ENCODE results near the gene VEPH1. TPM values are rescaled to one million over a fixed set of nuclear protein-coding genes. Genes with fewer than 3 reads are reported as not detected.
A peak's percentile ranks its signal among the peaks of the same experiment; 100 is the strongest.

VEPH1 gene
- total RNA-seq, 1 experiment from 2014 or later = 3.3 TPM

DNA sequence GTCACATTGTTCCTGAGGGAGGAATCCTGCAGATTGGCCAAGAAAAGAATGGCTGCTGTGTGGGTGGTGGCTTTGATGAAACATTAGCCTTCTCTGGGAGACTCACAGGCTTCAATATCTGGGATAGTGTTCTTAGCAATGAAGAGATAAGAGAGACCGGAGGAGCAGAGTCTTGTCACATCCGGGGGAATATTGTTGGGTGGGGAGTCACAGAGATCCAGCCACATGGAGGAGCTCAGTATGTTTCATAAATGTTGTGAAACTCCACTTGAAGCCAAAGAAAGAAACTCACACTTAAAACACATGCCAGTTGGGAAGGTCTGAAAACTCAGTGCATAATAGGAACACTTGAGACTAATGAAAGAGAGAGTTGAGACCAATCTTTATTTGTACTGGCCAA is 60.5 kb downstream of the VEPH1 start:
- Histone ChIP-seq H3K27me3 (ENCODE audit: control insufficient read depth, insufficient read depth, low read length) (peaks cover 13% of the 10 kb centered on the region), H3K4me3 (ENCODE audit: insufficient read depth, low read depth, low read length) (no peak overlapping the region), H3K36me3 (replicated peaks; ENCODE audit: control insufficient read depth, insufficient read depth, low read length) (no peaks in the 10 kb centered on the region)
- no peak for DNase-seq

DNA sequence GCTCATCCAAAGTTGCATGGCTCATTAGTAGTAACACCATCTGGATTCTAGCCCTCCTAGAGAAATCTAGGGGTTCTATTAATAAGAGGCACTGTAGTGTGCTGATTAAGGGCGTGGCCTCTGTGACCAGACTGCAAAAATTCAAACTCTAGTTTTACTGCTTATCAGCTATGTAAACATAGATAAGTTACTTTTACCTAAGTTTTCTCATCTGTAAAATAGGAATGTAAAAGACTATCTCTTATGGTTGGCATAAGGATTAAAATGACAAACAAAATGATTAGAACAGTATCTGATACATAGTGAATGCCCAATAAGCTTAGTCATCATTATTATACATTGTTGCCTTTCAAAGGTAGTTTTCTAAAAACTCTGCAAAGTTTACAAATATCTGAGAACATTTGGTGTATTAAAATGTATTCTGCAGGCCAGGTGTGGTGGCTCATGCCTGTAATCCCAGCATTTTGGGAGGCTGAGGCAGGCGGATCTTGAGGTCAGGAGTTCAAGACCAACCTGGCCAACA is 62.1 kb downstream of the VEPH1 start:
- Histone ChIP-seq H3K36me3 (replicated peaks; ENCODE audit: control insufficient read depth, insufficient read depth, low read length) (no peaks in the 10 kb centered on the region), H3K4me3 (ENCODE audit: insufficient read depth, low read depth, low read length) (no peak overlapping the region), H3K27me3 (ENCODE audit: control insufficient read depth, insufficient read depth, low read length) (peaks cover 24% of the 10 kb centered on the region)
- no peak for DNase-seq

DNA sequence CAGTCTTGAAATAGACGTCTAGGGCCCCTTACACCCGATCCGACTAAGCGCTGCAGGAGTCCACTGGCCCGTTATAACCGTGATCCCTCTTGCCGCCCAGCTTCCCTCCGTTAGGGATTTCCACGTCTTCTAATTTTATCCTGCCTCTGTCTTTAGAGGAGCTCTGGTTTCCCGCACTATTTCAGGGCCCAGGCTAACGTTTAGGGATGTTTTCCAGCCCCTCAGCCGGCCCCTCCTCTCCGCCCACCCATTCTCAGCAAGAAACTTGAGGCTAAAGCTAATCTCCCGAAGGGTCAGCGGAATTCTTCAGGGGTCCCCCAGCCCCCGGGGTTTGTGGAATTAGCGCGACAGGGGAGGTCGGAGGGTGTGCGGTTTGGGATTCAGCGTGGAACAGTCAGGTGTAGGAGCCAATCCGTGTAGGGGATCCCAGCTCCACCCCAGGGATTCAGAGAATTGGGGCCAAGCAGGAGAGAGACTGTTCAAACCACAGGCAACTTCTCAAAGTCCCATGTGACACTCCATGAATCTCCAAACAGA is 65.0 kb downstream of the VEPH1 start:
- peak; percentile 33 for DNase-seq
- Histone ChIP-seq H3K36me3 (replicated peaks; ENCODE audit: control insufficient read depth, insufficient read depth, low read length) (no peaks in the 10 kb centered on the region), H3K4me3 (ENCODE audit: insufficient read depth, low read depth, low read length) (peak overlapping the region; percentile 50), H3K27me3 (ENCODE audit: control insufficient read depth, insufficient read depth, low read length) (peaks cover 26% of the 10 kb centered on the region)

DNA sequence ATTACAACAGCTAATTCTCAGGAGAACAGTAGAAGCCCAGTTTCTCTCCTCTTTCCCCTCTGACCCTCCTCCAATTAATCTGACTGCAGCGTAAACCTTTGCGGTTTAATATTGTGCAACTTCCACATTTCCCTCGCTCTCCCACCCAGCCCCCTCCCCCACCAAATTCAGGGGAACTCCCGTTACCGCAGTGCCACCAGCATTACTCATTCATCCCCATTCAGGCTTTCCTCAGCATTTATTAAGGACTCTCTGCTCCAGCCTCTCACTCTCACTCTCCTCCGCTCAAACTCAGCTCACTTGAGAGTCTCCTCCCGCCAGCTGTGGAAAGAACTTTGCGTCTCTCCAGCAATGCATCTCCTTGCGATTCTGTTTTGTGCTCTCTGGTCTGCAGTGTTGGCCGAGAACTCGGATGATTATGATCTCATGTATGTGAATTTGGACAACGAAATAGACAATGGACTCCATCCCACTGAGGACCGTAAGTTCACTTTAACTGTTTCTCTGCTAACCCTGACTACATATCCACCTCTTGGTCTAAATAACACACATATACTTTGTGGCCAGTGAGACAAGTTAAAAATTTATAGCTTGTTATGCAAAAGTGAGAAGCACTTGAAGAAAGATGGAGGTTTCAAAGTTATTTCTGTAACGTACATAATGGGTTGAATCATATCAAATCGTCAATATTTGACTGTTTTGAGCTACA is 66.5 kb downstream of the VEPH1 start, which contains the start of gene PTX3:
TSS of gene PTX3 (plus strand) at position 268 of the 709 bp plus-strand sequence. CDS start at position 352, 84 bp downstream.
- peaks cover 26% of the 10 kb centered on the region for H3K27me3 ChIP-seq (ENCODE audit: control insufficient read depth, insufficient read depth, low read length)
- no peaks in the 10 kb centered on the region for H3K36me3 ChIP-seq (replicated peaks; ENCODE audit: control insufficient read depth, insufficient read depth, low read length)
- DNase-seq = peak; percentile 53
- peak within 1 kb of the TSS; percentile 50 for H3K4me3 ChIP-seq (ENCODE audit: insufficient read depth, low read depth, low read length)

DNA sequence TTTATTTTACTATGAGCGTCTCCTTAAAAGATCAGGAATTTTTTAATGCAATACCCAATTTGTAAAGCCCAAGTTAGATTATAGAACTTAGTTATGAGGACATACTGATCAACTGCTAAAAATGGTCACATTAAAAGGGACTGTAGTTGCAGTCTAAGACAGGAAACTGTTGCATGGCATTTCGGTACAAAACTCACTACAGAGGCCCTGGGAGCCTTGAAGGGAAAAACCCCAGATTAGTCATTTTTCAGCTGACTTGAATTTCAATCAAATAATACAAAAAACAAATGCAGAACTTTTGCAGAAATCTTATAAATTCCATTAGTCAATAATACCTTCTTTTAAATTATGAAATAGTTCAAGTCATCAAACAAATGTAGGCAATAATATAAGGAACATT is 73.5 kb downstream of the VEPH1 start:
- no peak for DNase-seq

DNA sequence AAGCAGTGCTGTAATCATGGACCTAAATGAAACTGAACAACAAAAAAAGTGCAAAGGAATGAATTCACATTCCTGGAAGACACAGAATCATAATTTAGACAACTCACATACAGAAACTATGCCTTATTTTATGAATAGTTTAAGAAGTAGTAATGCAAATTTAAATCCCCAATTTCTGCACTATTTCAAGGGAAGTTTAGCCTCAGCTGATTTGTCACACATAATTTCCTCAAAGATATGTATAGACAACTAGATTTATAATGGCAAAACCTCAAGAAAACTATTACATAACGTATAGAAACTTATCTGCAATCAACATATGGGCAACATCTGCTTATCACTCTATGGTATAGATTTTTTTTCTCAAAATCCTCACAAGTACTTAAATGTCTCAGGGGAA is 74.4 kb downstream of the VEPH1 start:
- H3K27me3 ChIP-seq (ENCODE audit: control insufficient read depth, insufficient read depth, low read length) = no peaks in the 10 kb centered on the region
- no peak for DNase-seq
- no peaks in the 10 kb centered on the region for H3K36me3 ChIP-seq (replicated peaks; ENCODE audit: control insufficient read depth, insufficient read depth, low read length)
- H3K4me3 ChIP-seq (ENCODE audit: insufficient read depth, low read depth, low read length) = no peak overlapping the region

More for the DNA sequence above, 73.5 kb downstream of the VEPH1 start:
- Histone ChIP-seq H3K27me3 (ENCODE audit: control insufficient read depth, insufficient read depth, low read length) (no peaks in the 10 kb centered on the region), H3K4me3 (ENCODE audit: insufficient read depth, low read depth, low read length) (no peak overlapping the region), H3K36me3 (replicated peaks; ENCODE audit: control insufficient read depth, insufficient read depth, low read length) (no peaks in the 10 kb centered on the region)

DNA sequence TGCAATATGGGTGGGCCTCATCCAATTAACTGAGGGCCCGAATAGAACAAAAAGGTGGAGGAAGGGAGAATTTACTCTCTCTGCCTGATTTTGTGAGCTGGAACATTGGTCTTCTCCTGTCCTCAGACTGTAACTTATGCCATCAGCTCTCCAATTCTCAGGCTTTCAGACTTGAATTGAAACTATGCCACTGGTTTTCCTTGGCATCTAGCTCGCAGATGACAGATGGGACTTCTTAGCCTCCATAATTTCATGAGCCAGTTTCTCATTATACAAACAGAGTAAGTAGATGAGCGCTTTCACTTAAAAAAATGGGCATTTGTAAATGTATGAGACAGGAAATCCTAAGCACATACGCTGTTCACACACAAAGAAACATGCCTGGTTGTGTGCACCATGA is 75.3 kb downstream of the VEPH1 start:
- no peak for DNase-seq
- Histone ChIP-seq H3K4me3 (ENCODE audit: insufficient read depth, low read depth, low read length) (no peak overlapping the region), H3K36me3 (replicated peaks; ENCODE audit: control insufficient read depth, insufficient read depth, low read length) (no peaks in the 10 kb centered on the region), H3K27me3 (ENCODE audit: control insufficient read depth, insufficient read depth, low read length) (no peaks in the 10 kb centered on the region)

DNA sequence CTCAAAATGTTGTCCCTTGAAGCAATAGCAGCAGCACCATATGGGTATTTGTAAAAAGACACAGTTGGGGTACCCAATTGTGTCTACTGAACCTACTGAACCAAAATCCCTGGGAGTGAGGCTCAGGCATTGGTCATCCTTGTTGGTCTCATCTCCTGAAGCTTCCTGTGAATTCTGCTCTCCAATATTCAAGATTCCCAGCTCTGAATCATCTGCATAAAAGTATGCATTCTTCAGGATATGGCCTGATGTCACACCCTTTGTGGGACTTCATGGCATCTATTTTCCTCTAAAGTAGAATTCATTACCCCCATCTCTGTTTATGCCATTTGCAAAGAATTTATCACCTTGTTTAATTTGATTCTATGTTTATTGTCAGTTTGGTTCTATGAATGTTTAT is 79.9 kb downstream of the VEPH1 start:
- no peaks in the 10 kb centered on the region for H3K36me3 ChIP-seq (replicated peaks; ENCODE audit: control insufficient read depth, insufficient read depth, low read length)
- H3K4me3 ChIP-seq (ENCODE audit: insufficient read depth, low read depth, low read length) = no peak overlapping the region
- DNase-seq = no peak
- no peaks in the 10 kb centered on the region for H3K27me3 ChIP-seq (ENCODE audit: control insufficient read depth, insufficient read depth, low read length)

DNA sequence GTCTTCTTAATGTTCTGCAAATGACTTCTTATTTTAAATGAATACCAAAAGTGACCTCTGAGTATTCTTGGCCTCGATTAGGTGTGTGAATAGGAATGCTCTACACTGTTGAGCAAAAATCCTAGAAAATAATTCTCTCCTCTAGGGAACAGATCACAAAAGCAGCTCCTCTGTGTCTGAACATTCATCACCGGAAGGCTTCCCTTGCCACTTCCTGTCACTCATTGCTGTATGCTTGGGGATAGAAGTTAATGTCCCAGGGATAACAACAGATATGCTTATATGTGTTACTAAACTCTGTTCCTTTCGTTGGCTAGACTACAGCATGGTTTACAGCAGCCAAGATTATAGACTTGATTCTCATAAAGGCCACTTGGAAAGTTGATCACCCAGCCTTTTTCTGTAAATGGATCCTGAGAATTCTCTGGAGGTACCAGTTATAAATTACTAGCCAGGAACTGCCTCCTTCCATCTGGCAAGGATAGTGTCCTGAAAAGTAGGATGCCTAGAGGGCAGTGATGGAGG is 82.5 kb downstream of the VEPH1 start:
- Histone ChIP-seq H3K27me3 (ENCODE audit: control insufficient read depth, insufficient read depth, low read length) (no peaks in the 10 kb centered on the region), H3K4me3 (ENCODE audit: insufficient read depth, low read depth, low read length) (no peak overlapping the region), H3K36me3 (replicated peaks; ENCODE audit: control insufficient read depth, insufficient read depth, low read length) (no peaks in the 10 kb centered on the region)
- DNase-seq = no peak

DNA sequence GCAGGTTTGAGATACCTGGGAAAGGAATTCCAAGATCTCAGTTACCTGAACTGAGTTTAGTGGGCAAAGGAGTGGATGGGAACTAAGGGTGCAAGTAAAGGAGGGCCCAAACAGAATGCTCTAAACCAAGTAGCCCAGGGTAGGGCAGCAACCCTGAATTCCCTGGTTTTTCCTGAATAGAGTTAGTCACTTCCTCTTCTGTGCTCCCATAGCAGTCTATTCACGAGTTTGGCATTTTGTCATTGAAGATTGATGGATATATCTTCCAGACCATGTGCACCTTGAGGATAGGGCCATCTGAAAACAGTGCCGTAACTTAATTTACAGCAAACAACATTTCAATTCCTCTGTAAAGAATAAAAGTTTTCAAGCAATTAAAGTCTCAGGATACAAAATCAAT is 85.1 kb downstream of the VEPH1 start:
- Histone ChIP-seq H3K4me3 (ENCODE audit: insufficient read depth, low read depth, low read length) (no peak overlapping the region), H3K36me3 (replicated peaks; ENCODE audit: control insufficient read depth, insufficient read depth, low read length) (no peaks in the 10 kb centered on the region), H3K27me3 (ENCODE audit: control insufficient read depth, insufficient read depth, low read length) (no peaks in the 10 kb centered on the region)
- DNase-seq = no peak

DNA sequence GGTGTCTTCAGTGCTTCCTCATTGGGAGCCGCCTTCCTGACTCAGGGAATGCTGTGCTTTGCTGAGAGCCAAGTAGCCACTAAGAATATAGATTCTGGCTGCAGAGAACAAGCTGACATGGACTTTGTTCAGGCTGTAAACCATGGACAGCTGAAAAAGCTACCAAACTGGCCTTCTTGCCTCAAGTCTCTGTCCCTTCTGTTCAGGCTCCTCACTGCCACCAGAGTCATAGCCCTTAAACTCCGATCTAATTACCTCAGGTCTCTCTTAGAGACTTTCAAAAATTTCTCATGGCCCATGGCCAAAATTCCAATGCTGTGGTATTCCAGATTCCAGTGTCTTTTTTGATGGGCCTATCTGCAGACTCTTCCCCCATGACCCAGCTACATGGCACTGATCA is 86.0 kb downstream of the VEPH1 start:
- H3K27me3 ChIP-seq (ENCODE audit: control insufficient read depth, insufficient read depth, low read length) = no peaks in the 10 kb centered on the region
- DNase-seq = no peak
- no peaks in the 10 kb centered on the region for H3K36me3 ChIP-seq (replicated peaks; ENCODE audit: control insufficient read depth, insufficient read depth, low read length)
- H3K4me3 ChIP-seq (ENCODE audit: insufficient read depth, low read depth, low read length) = no peak overlapping the region

DNA sequence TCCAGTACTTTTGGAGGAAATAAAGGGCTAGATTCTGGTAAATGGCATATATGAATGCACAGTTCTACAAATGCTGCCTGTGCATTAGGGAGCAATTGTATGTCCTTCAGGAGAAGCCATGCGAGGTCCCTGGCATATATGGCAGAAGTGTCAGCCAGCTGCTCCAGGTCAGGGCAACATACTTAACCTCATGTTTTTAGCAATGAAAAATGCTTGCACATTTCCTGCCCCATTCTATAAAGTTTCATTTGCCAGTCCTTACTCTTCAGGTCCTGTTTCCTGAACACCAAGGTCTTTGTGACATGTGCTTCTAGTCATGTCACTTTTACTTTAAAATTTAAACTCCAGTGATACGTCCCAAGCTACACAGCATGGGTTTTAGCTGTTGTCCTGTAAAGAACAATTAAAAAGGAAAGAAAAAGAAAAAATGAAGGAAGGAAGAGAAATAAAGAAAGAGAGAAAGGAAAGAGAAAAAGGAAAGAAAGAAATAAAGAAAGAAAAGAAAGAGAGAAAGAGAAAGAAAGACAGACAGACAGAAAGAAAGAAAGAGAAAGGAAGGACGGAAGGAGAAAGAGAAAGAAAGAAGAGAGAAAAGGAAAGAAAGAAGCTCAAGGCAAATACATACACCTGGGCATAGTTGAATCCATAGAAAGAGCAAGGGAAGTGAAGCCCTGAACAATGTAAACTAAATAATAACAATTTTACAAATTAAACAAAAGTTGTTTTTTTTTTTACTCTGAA is 86.7 kb downstream of the VEPH1 start:
- Histone ChIP-seq H3K36me3 (replicated peaks; ENCODE audit: control insufficient read depth, insufficient read depth, low read length) (no peaks in the 10 kb centered on the region), H3K4me3 (ENCODE audit: insufficient read depth, low read depth, low read length) (no peak overlapping the region), H3K27me3 (ENCODE audit: control insufficient read depth, insufficient read depth, low read length) (no peaks in the 10 kb centered on the region)
- no peak for DNase-seq

DNA sequence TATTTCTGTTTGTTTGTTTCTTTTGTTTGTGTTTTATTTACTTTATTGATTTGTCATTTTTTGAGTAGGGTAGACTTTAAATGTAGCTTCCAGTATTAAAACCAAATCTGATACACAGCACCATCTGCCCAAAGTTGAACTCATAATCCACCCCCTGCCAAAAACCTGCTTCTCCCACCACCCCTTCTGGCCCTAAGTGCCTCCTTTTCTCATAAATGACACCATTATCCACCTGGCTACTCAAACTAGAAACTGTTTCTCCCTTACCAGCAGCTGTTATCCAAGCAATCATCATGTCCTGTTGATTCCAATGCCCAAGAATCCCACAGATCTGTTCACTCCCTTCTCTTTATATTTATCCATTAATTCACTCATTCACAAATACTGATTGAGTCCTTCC is 88.4 kb downstream of the VEPH1 start:
- Histone ChIP-seq H3K27me3 (ENCODE audit: control insufficient read depth, insufficient read depth, low read length) (no peaks in the 10 kb centered on the region), H3K36me3 (replicated peaks; ENCODE audit: control insufficient read depth, insufficient read depth, low read length) (no peaks in the 10 kb centered on the region)
- no peak for DNase-seq

DNA sequence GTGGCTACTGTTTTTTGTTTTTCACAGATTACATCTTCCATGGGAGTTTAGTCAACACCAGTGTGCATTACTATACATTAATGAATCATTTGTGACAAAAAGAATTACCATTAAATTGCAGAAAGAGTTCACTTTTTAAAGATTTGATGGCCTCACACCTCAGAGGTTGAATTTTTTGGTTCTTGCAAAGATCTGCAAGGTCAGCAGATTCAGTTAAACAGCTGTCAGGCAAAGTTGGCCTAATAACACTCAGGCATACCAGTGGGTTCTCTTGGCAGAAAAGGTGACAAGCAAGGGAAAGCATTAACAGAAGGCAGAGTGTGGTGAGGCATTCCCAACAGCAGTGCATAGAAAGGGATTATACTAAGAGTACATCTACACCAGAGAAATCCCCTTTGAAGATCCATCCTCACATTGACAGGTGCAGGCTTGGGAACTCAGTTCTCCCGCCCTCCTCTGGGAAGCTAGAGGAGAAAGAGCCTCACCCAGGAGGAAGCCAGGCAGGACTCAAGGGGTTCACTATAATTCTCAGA is 90.8 kb downstream of the VEPH1 start:
- Histone ChIP-seq H3K4me3 (ENCODE audit: insufficient read depth, low read depth, low read length) (no peak overlapping the region), H3K27me3 (ENCODE audit: control insufficient read depth, insufficient read depth, low read length) (no peaks in the 10 kb centered on the region), H3K36me3 (replicated peaks; ENCODE audit: control insufficient read depth, insufficient read depth, low read length) (no peaks in the 10 kb centered on the region)
- no peak for DNase-seq

More for the DNA sequence above, 88.4 kb downstream of the VEPH1 start:
- H3K4me3 ChIP-seq (ENCODE audit: insufficient read depth, low read depth, low read length) = no peak overlapping the region

Data from H7 (cell line).